PC-3 (cell line): ENCODE results near the gene MGAT3. TPM values are rescaled to one million over a fixed set of nuclear protein-coding genes. Genes with fewer than 3 reads are reported as not detected.

Source experiments
- ATAC-seq: fragments of 200-7000 bp; cut with Tn5 transposase; 2 replicates; pipeline ENCODE4 v1.9.1; 2020; ENCODE audit warnings: mild to moderate bottlenecking, moderate library complexity
- BruUV-seq: library from RNA; stranded (reverse); fragments of 400-500 nt; replicated peaks from 2 replicates; lab custom pipeline; 2021; lab: Mats Ljungman, UMichigan
- CTCF ChIA-PET: fragments of 300-600 bp; sonication (Branson Sonifier 250); formaldehyde crosslinking; loops from one replicate; lab custom pipeline; 2022; ENCODE audit warnings: antibody characterized with exemption; lab: Charles Lee
- POLR2A ChIA-PET: fragments of 300-600 bp; sonication (Branson Sonifier 250); formaldehyde crosslinking; loops from one replicate; lab custom pipeline; 2022; ENCODE audit warnings: antibody characterized with exemption; ENCODE audit not compliant: unreplicated experiment; lab: Charles Lee
- DNase-seq: peaks from one replicate; pipeline ENCODE4 v3.0.0-alpha.2; 2015
- H2AFZ ChIP-seq: fragments of 300-600 bp; sonication (generic); 2 replicates; pipeline ENCODE4 v1.6.0; 2016; ENCODE audit warnings: antibody characterized with exemption, low read length
- H3F3A ChIP-seq: fragments of 300-600 bp; sonication (generic); one replicate; pipeline ENCODE4 v1.6.0; 2017; ENCODE audit warnings: antibody characterized with exemption, low read length, control low read depth, mild to moderate bottlenecking; ENCODE audit not compliant: unreplicated experiment
- H3K27ac ChIP-seq: fragments of 300-600 bp; sonication (generic); 2 replicates; pipeline ENCODE4 v1.5.1; 2016; ENCODE audit warnings: mild to moderate bottlenecking, low read length
- H3K27me3 ChIP-seq: fragments of 300-600 bp; sonication (generic); 2 replicates; pipeline ENCODE4 v1.6.1; 2016; ENCODE audit warnings: low read length, mixed read lengths
- H3K36me3 ChIP-seq: fragments of 300-600 bp; sonication (generic); 2 replicates; pipeline ENCODE4 v1.6.1; 2016; ENCODE audit warnings: low read depth, mixed run types, low read length, mixed read lengths
- H3K4me1 ChIP-seq: fragments of 300-600 bp; sonication (generic); 2 replicates; pipeline ENCODE4 v1.5.1; 2016; ENCODE audit warnings: low read length; ENCODE audit not compliant: insufficient read depth
- H3K4me2 ChIP-seq: fragments of 300-600 bp; sonication (generic); 2 replicates; pipeline ENCODE4 v1.6.0; 2016; ENCODE audit warnings: low read length
- H3K4me3 ChIP-seq: fragments of 300-600 bp; sonication (generic); 2 replicates; pipeline ENCODE4 v1.5.1; 2016; ENCODE audit warnings: mild to moderate bottlenecking, low read length, mixed read lengths
- H3K79me2 ChIP-seq: fragments of 300-600 bp; sonication (generic); 2 replicates; pipeline ENCODE4 v1.6.1; 2017; ENCODE audit warnings: low read length, mixed read lengths
- H3K9ac ChIP-seq: fragments of 300-600 bp; sonication (generic); 2 replicates; pipeline ENCODE4 v1.6.0; 2016; ENCODE audit warnings: mild to moderate bottlenecking, low read length
- H3K9me2 ChIP-seq: fragments of 300-600 bp; sonication (generic); replicated peaks from 2 replicates; pipeline ENCODE4 v1.6.1; 2016; ENCODE audit warnings: mixed run types, low read length, mixed read lengths
- H3K9me3 ChIP-seq: fragments of 300-600 bp; sonication (generic); 2 replicates; pipeline ENCODE4 v1.6.1; 2016; ENCODE audit warnings: low read length, mixed read lengths
- H4K20me1 ChIP-seq: fragments of 300-600 bp; sonication (generic); 2 replicates; pipeline ENCODE4 v1.6.1; 2016; ENCODE audit warnings: low read length, mixed read lengths
- CTCF ChIP-seq: fragments of 300-600 bp; sonication (generic); conservative IDR thresholded peaks from 2 replicates; pipeline ENCODE4 v1.5.1; 2017; ENCODE audit warnings: antibody characterized with exemption, low read depth, mild to moderate bottlenecking, low read length
- EZH2 ChIP-seq: fragments of 300-600 bp; sonication (generic); IDR thresholded peaks from one replicate; pipeline ENCODE4 v1.6.1; 2017; ENCODE audit warnings: antibody characterized with exemption, mild to moderate bottlenecking, low read length; ENCODE audit not compliant: unreplicated experiment
- EZH2phosphoT487 ChIP-seq: fragments of 300-600 bp; sonication (generic); IDR thresholded peaks from 2 replicates; pipeline ENCODE4 v1.6.1; 2018; ENCODE audit warnings: mild to moderate bottlenecking, antibody characterized with exemption, low read length, borderline replicate concordance
- intact Hi-C: fragments of 100-400 bp; cut with micrococcal nuclease; formaldehyde crosslinking; loops from 2 replicates; pipeline ENCODE4 v1.9.0; 2023
- total RNA-seq: library from RNA; depleted of rRNA; stranded (reverse); fragments of >200 nt; gene quantifications from 2 replicates; pipeline ENCODE4 v1.2.3, GENCODE V29; 2014

MGAT3 gene
- total RNA-seq, 1 experiment from 2014 or later, result not detected

GRCh38 chr22:39454385-39454871 is 2.4 kb upstream of the MGAT3 start:
- intact Hi-C loops, result no loop called here
- H3K4me2 ChIP-seq, result no peak overlapping the region
- no peak overlapping the region for H3K27ac ChIP-seq
- no peak for TF ChIP-seq EZH2phosphoT487
- no peak for TF ChIP-seq CTCF
- TF ChIP-seq EZH2, result no peak
- no peak overlapping the region for H3K9ac ChIP-seq
- ChIA-PET POLR2A (no interaction called here), CTCF (no interaction called here)
- no peaks in the 10 kb centered on the region for H4K20me1 ChIP-seq
- H2AFZ ChIP-seq, result no peak overlapping the region
- H3K9me2 ChIP-seq, result no peaks in the 10 kb centered on the region
- BruUV-seq, result no TSS peak
- no peak for DNase-seq
- H3F3A ChIP-seq, result no peaks in the 10 kb centered on the region
- H3K4me1 ChIP-seq, result no peaks in the 10 kb centered on the region
- H3K36me3 ChIP-seq, result no peaks in the 10 kb centered on the region
- peaks cover 8% of the 10 kb centered on the region; the same call in 1 of the 2 replicates for H3K27me3 ChIP-seq
- no peaks in the 10 kb centered on the region for H3K9me3 ChIP-seq
- H3K79me2 ChIP-seq, result no peaks in the 10 kb centered on the region
- no peak overlapping the region for H3K4me3 ChIP-seq
- no peak for ATAC-seq

- H3K9ac ChIP-seq, result no peak overlapping the region
- H3F3A ChIP-seq, result no peaks in the 10 kb centered on the region
- no peaks in the 10 kb centered on the region for H3K36me3 ChIP-seq
- no peaks in the 10 kb centered on the region for H3K9me3 ChIP-seq
- DNase-seq, result no peak
- no peak overlapping the region for H3K27ac ChIP-seq
- intact Hi-C loops, result no loop called here
- H2AFZ ChIP-seq, result no peak overlapping the region
- ChIA-PET CTCF (no interaction called here), POLR2A (no interaction called here)
- H3K4me3 ChIP-seq, result no peak overlapping the region
- no peaks in the 10 kb centered on the region for H3K79me2 ChIP-seq
- H3K4me2 ChIP-seq, result no peak overlapping the region
- peaks cover 8% of the 10 kb centered on the region; the same call in 1 of the 2 replicates for H3K27me3 ChIP-seq
- H3K4me1 ChIP-seq, result no peaks in the 10 kb centered on the region
- TF ChIP-seq EZH2, result no peak
- TF ChIP-seq CTCF, result no peak
- TF ChIP-seq EZH2phosphoT487, result no peak
- no peaks in the 10 kb centered on the region for H3K9me2 ChIP-seq
- no TSS peak for BruUV-seq
- no peaks in the 10 kb centered on the region for H4K20me1 ChIP-seq
- no peak for ATAC-seq
Observed at GRCh38 chr22:39457198-39457555, 365 bp downstream of the MGAT3 start.

- H3K27me3 ChIP-seq, result peaks cover 8% of the 10 kb centered on the region; the same call in 1 of the 2 replicates
- ATAC-seq (no peak), DNase-seq (no peak)
- no peaks in the 10 kb centered on the region for H3K9me3 ChIP-seq
- no peaks in the 10 kb centered on the region for H4K20me1 ChIP-seq
- no peak overlapping the region for H3K9ac ChIP-seq
- H3K9me2 ChIP-seq, result no peaks in the 10 kb centered on the region
- H3K4me3 ChIP-seq, result no peak overlapping the region
- no peaks in the 10 kb centered on the region for H3K79me2 ChIP-seq
- no peaks in the 10 kb centered on the region for H3K36me3 ChIP-seq
- ChIA-PET CTCF (no interaction called here), POLR2A (no interaction called here)
- no peak overlapping the region for H3K4me2 ChIP-seq
- no peak for TF ChIP-seq EZH2
- no peak for TF ChIP-seq EZH2phosphoT487
- TF ChIP-seq CTCF, result no peak
- no peak overlapping the region for H2AFZ ChIP-seq
- H3F3A ChIP-seq, result no peaks in the 10 kb centered on the region
- intact Hi-C loops, result no loop called here
- no TSS peak for BruUV-seq
- H3K27ac ChIP-seq, result no peak overlapping the region
- H3K4me1 ChIP-seq, result no peaks in the 10 kb centered on the region
Observed at GRCh38 chr22:39457556-39458443, 988 bp downstream of the MGAT3 start.
